ENCODE data around the gene PKP4. TPM values are rescaled to one million over a fixed set of nuclear protein-coding genes. Genes with fewer than 3 reads are reported as not detected.

Gene PKP4
- total and polyA plus RNA-seq, 7 donors = 6.8 to 23.8 (median 18.0) TPM

DNA sequence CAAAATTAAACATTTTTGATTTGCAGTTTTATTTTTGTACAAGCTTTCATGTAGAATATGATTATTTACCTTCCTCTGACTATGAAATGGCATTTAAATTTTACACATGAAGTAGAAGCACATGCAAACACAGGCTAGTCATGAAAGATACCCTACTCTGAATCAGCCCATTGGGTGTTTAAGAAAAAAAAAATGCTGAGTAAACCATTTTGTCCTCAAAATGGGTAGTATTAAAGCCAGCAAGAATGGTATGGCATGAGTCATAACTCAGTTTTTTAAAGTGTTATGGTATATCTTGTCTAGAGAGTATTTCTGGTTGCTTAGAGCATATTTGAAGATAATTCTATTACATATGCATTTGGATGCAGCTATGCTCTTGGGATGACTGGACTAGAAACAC, 55.0 kb downstream of the PKP4 start:
- ATAC-seq (no peak), DNase-seq (no peak)
- Histone ChIP-seq H3K27me3 (ENCODE audit: insufficient read depth in 3 of 3, low read length in 2 of 3) (no peaks in the 10 kb centered on the region), H3K4me1 (no peaks in the 10 kb centered on the region), H3K27ac (no peak overlapping the region), H3K9me3 (no peaks in the 10 kb centered on the region), H3K36me3 (ENCODE audit: insufficient read depth in 1 of 2, low read depth in 1 of 2) (no peaks in the 10 kb centered on the region), H3K4me3 (no peak overlapping the region)
- intact Hi-C loops (cut with DNase I) = no loop called here
- TF ChIP-seq, protein P1, sequence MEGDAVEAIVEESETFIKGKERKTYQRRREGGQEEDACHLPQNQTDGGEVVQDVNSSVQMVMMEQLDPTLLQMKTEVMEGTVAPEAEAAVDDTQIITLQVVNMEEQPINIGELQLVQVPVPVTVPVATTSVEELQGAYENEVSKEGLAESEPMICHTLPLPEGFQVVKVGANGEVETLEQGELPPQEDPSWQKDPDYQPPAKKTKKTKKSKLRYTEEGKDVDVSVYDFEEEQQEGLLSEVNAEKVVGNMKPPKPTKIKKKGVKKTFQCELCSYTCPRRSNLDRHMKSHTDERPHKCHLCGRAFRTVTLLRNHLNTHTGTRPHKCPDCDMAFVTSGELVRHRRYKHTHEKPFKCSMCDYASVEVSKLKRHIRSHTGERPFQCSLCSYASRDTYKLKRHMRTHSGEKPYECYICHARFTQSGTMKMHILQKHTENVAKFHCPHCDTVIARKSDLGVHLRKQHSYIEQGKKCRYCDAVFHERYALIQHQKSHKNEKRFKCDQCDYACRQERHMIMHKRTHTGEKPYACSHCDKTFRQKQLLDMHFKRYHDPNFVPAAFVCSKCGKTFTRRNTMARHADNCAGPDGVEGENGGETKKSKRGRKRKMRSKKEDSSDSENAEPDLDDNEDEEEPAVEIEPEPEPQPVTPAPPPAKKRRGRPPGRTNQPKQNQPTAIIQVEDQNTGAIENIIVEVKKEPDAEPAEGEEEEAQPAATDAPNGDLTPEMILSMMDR (IDR thresholded peaks at IDR 0.05) = no peak

DNA sequence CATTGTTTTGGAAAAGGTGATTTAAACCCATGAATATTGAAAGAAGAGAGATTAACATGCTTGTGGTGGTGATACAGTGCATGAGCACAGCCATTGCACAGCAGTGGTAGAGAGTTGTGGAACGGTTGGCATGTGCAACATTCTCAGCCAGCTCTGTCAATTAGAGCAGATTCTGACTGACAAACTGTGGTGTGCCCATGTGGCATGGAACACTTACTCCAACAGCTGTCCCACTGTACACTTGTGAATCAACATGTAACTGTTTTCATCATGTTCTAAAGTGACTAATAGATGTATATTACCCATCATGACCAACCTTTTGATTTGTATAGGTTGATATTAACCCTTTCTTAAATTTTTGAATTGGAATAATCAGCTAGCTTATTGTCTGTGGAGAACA, 55.6 kb downstream of the PKP4 start:
- H3K4me1 ChIP-seq = no peaks in the 10 kb centered on the region
- WGBS, 3 donors = 28 to 59% (median 41%) methylated on average over 1 of the region's 1 CpG

DNA sequence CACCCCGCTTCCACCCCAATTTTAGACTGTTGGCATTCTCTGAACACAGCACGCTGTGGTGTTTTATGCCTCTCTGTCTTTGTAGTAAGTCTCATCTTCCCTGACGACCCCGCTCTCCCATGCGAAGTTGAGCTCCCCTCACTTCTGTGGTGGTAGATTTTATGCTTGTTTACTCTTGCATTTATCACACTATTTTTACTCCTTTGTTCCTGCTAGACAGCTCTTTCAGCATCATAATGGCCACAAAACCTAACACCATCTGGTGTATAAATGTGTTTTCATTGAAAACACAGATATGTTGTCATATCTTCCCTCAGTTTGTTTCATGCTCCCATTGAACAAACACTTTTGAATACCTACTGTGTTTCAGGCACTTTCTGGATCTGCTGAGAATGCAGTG, 57.1 kb downstream of the PKP4 start:
- DNase-seq (no peak), ATAC-seq (no peak)
- Histone ChIP-seq H3K27ac (no peak overlapping the region), H3K9me3 (no peaks in the 10 kb centered on the region), H3K4me1 (no peaks in the 10 kb centered on the region), H3K27me3 (ENCODE audit: insufficient read depth in 3 of 3, low read length in 2 of 3) (no peaks in the 10 kb centered on the region), H3K36me3 (ENCODE audit: insufficient read depth in 1 of 2, low read depth in 1 of 2) (no peaks in the 10 kb centered on the region), H3K4me3 (no peak overlapping the region)
- WGBS, 3 donors = 86 to 94% (median 93%) methylated on average over 5 of the region's 5 CpGs
- TF ChIP-seq, protein P1 (IDR thresholded peaks at IDR 0.05) = no peak
- intact Hi-C loops (cut with DNase I) = no loop called here

More for the DNA sequence above, 55.6 kb downstream of the PKP4 start:
- no peak for ATAC-seq
- Histone ChIP-seq H3K4me3 (no peak overlapping the region), H3K9me3 (no peaks in the 10 kb centered on the region), H3K27me3 (ENCODE audit: insufficient read depth in 3 of 3, low read length in 2 of 3) (no peaks in the 10 kb centered on the region), H3K27ac (no peak overlapping the region), H3K36me3 (ENCODE audit: insufficient read depth in 1 of 2, low read depth in 1 of 2) (no peaks in the 10 kb centered on the region)
- DNase-seq = no peak
- intact Hi-C loops (cut with DNase I) = no loop called here
- TF ChIP-seq, protein P1 (IDR thresholded peaks at IDR 0.05) = no peak

DNA sequence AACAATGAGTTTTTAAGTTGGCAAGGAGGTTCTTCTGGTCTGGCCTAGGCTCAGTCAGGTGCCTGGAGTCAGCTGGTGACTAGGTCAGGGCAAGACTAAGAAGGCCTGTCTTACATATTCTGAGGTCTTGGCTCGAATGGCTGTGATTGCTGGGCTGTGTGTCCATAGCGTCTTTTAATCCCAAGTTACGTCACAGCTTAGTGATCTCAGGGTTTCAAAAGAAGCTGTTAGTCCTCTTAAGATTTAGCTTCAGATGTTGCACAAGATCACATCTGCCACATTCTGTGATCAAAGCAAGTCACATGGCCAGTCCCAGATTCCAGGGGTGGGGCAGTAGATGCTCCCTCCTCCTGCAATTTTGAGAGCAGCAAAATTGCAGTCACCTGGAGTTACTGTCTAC, 61.3 kb downstream of the PKP4 start:
- ATAC-seq (peak in 2 of 4 donors; percentile 43 to 61), DNase-seq (no peak)
- H3K4me3 ChIP-seq = no peak overlapping the region
- H3K27ac ChIP-seq = no peak overlapping the region
- TF ChIP-seq, protein P1 (IDR thresholded peaks at IDR 0.05) = no peak
- intact Hi-C loops (cut with DNase I) = no loop called here
- H3K36me3 ChIP-seq (ENCODE audit: insufficient read depth in 1 of 2, low read depth in 1 of 2) = no peaks in the 10 kb centered on the region
- H3K27me3 ChIP-seq (ENCODE audit: insufficient read depth in 3 of 3, low read length in 2 of 3) = no peaks in the 10 kb centered on the region
- H3K9me3 ChIP-seq = no peaks in the 10 kb centered on the region
- 61 to 76% (median 66%) methylated on average over 3 of the region's 3 CpGs for WGBS, 3 donors
- H3K4me1 ChIP-seq = no peaks in the 10 kb centered on the region

DNA sequence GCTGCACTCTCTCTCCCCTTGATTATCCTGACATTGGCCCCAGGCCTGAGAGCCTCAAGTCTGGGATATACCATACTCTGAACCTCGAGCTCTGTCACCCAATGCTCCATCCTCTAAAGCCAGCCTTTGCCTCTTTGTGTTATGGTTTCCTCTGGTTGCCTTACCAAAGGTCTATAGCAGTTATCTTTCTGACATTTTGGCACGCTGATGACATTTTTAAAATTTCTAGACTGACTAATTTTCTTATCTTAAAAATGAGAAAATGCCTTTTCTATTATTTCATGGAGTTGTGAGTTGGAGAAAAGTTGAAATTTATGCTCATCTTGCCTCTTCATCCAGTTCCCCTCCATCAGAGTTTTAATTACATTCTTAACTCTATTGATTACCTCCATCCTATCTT, 62.7 kb downstream of the PKP4 start:
- WGBS, 3 donors = 90 to 94% (median 91%) methylated on average over 2 of the region's 2 CpGs
- no peaks in the 10 kb centered on the region for H3K36me3 ChIP-seq (ENCODE audit: insufficient read depth in 1 of 2, low read depth in 1 of 2)
- intact Hi-C loops (cut with DNase I) = no loop called here
- H3K27me3 ChIP-seq (ENCODE audit: insufficient read depth in 3 of 3, low read length in 2 of 3) = no peaks in the 10 kb centered on the region
- DNase-seq (no peak), ATAC-seq (no peak)
- H3K27ac ChIP-seq = no peak overlapping the region
- no peaks in the 10 kb centered on the region for H3K9me3 ChIP-seq
- no peaks in the 10 kb centered on the region for H3K4me1 ChIP-seq
- TF ChIP-seq, protein P1 (IDR thresholded peaks at IDR 0.05) = no peak
- H3K4me3 ChIP-seq = no peak overlapping the region
